NCI-H2227 (cell line): ENCODE data around the gene ACTR10.
A peak's percentile ranks its signal among the peaks of the same experiment; 100 is the strongest.

ENCODE experiments used
- DNase-seq: peaks from one replicate; lab custom pipeline; 2025; ENCODE audit not compliant: unreplicated experiment; lab: John Stamatoyannopoulos, UW

Gene ACTR10

GRCh38 chr14:58199726-58200479, at the start of gene ACTR10:
Gene ACTR10 (plus strand): TSS chr14:58200149. CDS start chr14:58200218, 69 bp downstream.
- peak; percentile 90 for DNase-seq

- no peak for DNase-seq
Measured at GRCh38 chr14:58150243-58150805, 49.6 kb upstream of the ACTR10 start.

GRCh38 chr14:58151133-58152013, 48.6 kb upstream of the ACTR10 start:
- peak; percentile 44 for DNase-seq

- peak; percentile 91 for DNase-seq
Measured at GRCh38 chr14:58152014-58152857, 47.7 kb upstream of the ACTR10 start, which contains the start of gene ARMH4. Gene ARMH4 (minus strand): TSS chr14:58152213. CDS start chr14:58139358, 12,855 bp downstream.

GRCh38 chr14:58160561-58160960, 39.4 kb upstream of the ACTR10 start:
- DNase-seq: no peak

- DNase-seq: peak; percentile 83
Measured at GRCh38 chr14:58166005-58166983, 33.7 kb upstream of the ACTR10 start.

GRCh38 chr14:58167057-58167456, 32.9 kb upstream of the ACTR10 start:
- DNase-seq: no peak

- DNase-seq: no peak
Measured at GRCh38 chr14:58167891-58168290, 32.1 kb upstream of the ACTR10 start.

GRCh38 chr14:58171090-58171489, 28.9 kb upstream of the ACTR10 start:
- DNase-seq: peak; percentile 82

GRCh38 chr14:58177125-58177524, 22.8 kb upstream of the ACTR10 start:
- no peak for DNase-seq

GRCh38 chr14:58189176-58189575, 10.8 kb upstream of the ACTR10 start:
- DNase-seq: no peak

GRCh38 chr14:58191763-58192601, 8.0 kb upstream of the ACTR10 start:
- DNase-seq: no peak

GRCh38 chr14:58193542-58193941, 6.4 kb upstream of the ACTR10 start:
- no peak for DNase-seq

GRCh38 chr14:58196198-58196597, 3.8 kb upstream of the ACTR10 start:
- DNase-seq: no peak

GRCh38 chr14:58198086-58198485, 1.9 kb upstream of the ACTR10 start:
- no peak for DNase-seq

- DNase-seq: no peak
Measured at GRCh38 chr14:58200480-58200841, 512 bp downstream of the ACTR10 start.

GRCh38 chr14:58200846-58201245, 897 bp downstream of the ACTR10 start:
- no peak for DNase-seq

- no peak for DNase-seq
Measured at GRCh38 chr14:58213176-58213575, 13.2 kb downstream of the ACTR10 start.
